Muscle of leg (tissue), 11 donors: ENCODE data around the gene B3GLCT. TPM values are rescaled to one million over a fixed set of nuclear protein-coding genes. Genes with fewer than 3 reads are reported as not detected.

Experiments used
- DNase-seq: peaks from one replicate; pipeline ENCODE4 v3.0.0; 2013
- H3K27ac ChIP-seq: one replicate; pipeline ENCODE4 v1.5.1; 2013; ENCODE audit warnings: mild to moderate bottlenecking, low read length, control low read depth
- H3K27me3 ChIP-seq: one replicate; pipeline ENCODE4 v1.6.1; 2013; ENCODE audit warnings: low read length; ENCODE audit not compliant: control insufficient read depth, insufficient read depth
- H3K36me3 ChIP-seq: one replicate; pipeline ENCODE4 v1.6.1; 2013; ENCODE audit warnings: low read length; ENCODE audit not compliant: control insufficient read depth, insufficient read depth
- H3K4me1 ChIP-seq: one replicate; pipeline ENCODE4 v1.6.1; 2013; ENCODE audit warnings: low read length; ENCODE audit not compliant: control insufficient read depth, insufficient read depth
- H3K4me3 ChIP-seq: one replicate; pipeline ENCODE4 v1.5.1; 2013; ENCODE audit warnings: low read length, control low read depth
- H3K9me3 ChIP-seq: replicated peaks from 2 replicates; pipeline ENCODE4 v1.6.1; 2013; ENCODE audit warnings: low read depth, low read length; ENCODE audit not compliant: control insufficient read depth
- WGBS: methylation state at CpG from one replicate; pipeline ENCODE4 v1.1.5; 2013; ENCODE audit warnings: missing lambda C conversion rate; ENCODE audit not compliant: insufficient coverage; 5-methylcytosine and 5-hydroxymethylcytosine counted together
- polyA plus RNA-seq, 8 donors: library from polyadenylated mRNA; unstranded; fragments of 120-200 nt; gene quantifications; one replicate each; pipeline versions ENCODE4 v1.2.1 to v1.2.3, GENCODE V29; 2013; ENCODE audit warnings: inconsistent platforms in 1 of 8, low replicate concordance in 1 of 8; ENCODE audit not compliant: insufficient read length in 8 of 8, insufficient read depth in 1 of 8
- total RNA-seq: library from RNA; stranded (reverse); fragments of 120-200 nt; gene quantifications from one replicate; pipeline ENCODE4 v1.2.4, GENCODE V29; 2013

B3GLCT gene
- total and polyA plus RNA-seq, 9 donors = 18.3 to 40.2 (median 21.8) TPM

DNA sequence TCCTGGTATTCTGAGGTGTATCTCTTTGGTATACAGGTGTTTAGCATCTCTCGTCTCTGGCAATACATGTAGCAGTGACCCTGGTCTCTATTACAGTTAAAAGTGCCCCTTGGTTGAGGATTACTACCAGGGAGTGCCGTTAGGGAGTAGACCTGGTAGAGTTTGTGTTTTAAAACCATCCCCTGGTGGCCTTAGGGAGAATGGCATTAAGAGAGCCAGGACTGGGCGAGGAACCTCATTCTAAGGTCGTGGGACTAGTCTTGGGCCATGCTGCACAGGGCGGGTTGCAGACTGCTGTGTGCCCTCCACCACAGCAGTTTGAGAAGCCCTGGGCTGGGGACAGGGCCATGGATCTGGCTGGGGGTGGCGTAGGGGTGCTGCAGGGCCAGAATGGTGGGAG is 35.0 kb downstream of the B3GLCT start:
- Histone ChIP-seq H3K9me3 (no peaks in the 10 kb centered on the region), H3K4me3 (no peak overlapping the region), H3K27me3 (no peaks in the 10 kb centered on the region), H3K36me3 (peaks cover 2% of the 10 kb centered on the region), H3K27ac (no peak overlapping the region), H3K4me1 (no peaks in the 10 kb centered on the region)
- no peak for DNase-seq
- 100% methylated on average over 4 of the region's 6 CpGs for WGBS

DNA sequence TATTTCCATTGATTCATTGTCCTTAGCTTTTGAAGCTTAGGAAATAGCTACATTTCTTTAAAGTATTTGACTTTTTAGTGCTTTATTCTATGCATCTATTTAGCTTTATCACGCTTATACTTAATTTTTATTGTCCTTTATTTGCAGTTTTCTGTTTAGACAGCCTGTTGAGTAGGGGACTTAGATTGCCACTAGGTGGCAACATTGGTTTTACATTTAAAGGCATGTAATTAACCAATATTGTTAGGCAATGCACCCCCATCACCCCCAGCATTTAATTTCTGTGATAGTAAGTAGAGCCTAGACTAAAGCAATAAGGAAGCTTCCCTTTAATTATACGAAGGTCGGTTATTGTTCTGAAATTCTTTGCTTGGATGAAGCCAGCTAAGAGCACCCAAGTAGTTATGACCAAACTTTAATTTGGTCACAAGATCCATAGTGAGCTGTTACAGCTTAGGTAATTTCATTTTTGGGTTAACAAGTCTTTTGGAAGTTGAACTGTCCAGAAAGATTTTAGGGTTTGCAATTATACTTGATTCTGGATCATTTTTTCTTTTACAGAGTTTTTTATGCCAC is 36.5 kb downstream of the B3GLCT start:
- H3K36me3 ChIP-seq = peaks cover 3% of the 10 kb centered on the region
- H3K4me3 ChIP-seq = no peak overlapping the region
- no peaks in the 10 kb centered on the region for H3K27me3 ChIP-seq
- H3K27ac ChIP-seq = no peak overlapping the region
- peak; percentile 55 for DNase-seq
- H3K4me1 ChIP-seq = no peaks in the 10 kb centered on the region
- H3K9me3 ChIP-seq = no peaks in the 10 kb centered on the region
- no CpG with 5 or more reads among the region's 3 CpGs for WGBS

DNA sequence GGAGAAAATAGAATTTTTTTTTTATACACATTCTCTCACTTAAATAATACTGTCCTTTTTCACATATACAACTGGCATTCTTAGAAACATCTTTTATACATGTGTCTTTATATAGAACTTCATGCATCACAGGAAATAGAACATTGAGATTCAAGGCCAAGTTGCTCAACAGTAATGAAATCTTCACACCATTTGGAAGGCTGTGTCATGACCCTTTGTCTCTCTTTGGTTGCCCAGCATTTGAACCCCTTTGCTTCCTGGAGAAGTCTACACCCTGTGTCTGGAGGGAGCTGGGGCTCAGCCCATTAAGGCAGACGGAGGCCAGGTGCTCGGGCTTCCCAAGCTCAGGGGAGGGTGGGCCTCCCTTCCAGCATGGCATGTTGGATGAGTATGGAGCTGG is 41.1 kb downstream of the B3GLCT start:
- peaks cover 2% of the 10 kb centered on the region for H3K36me3 ChIP-seq
- no peaks in the 10 kb centered on the region for H3K4me1 ChIP-seq
- H3K9me3 ChIP-seq = no peaks in the 10 kb centered on the region
- no CpG with 5 or more reads among the region's 2 CpGs for WGBS
- H3K27me3 ChIP-seq = no peaks in the 10 kb centered on the region
- no peak for DNase-seq
- H3K27ac ChIP-seq = no peak overlapping the region
- H3K4me3 ChIP-seq = no peak overlapping the region

DNA sequence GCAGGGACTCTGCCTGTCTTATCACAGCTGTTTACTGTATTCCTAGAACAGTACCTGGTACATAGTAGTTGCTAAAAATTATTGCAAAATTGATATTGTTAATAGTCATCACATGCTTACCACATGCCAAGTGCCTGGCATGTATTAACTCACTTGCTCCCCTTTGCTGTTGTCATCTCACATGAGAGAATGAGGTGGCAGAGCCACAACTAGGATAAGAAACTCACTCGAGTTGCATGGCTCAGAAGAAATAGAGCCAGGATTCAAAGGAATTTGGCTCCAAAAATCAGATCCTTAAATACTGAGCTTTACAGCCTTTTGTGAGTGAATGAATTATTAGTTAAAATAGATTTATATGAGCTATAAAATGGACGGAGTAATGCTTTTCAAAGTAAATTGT is 42.6 kb downstream of the B3GLCT start:
- Histone ChIP-seq H3K9me3 (no peaks in the 10 kb centered on the region), H3K4me3 (no peak overlapping the region), H3K4me1 (no peaks in the 10 kb centered on the region), H3K36me3 (peaks cover 2% of the 10 kb centered on the region), H3K27me3 (no peaks in the 10 kb centered on the region), H3K27ac (no peak overlapping the region)
- WGBS = 0% methylated on average over 1 of the region's 2 CpGs
- DNase-seq = peak; percentile 63

DNA sequence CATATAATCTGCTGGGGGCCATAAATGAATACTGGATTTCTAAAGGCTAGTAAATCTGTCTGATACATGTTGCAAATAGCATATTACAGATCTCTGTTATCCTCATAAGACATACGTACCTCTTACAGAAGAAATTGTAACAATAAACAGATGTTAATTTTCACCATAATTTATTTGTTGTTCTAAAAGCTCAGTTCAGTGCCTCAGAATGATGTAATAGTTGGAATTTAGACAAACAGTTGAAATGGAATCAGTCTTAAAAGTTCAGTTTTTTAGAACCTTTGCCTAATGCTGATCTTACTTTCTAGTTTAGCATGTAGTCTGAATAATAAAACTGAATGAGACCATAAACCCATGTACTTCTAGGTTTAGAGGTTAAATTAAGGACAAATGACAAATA is 43.1 kb downstream of the B3GLCT start:
- DNase-seq = peak; percentile 85
- peaks cover 2% of the 10 kb centered on the region for H3K36me3 ChIP-seq
- no CpG with 5 or more reads among the region's 1 CpG for WGBS
- no peak overlapping the region for H3K4me3 ChIP-seq
- H3K4me1 ChIP-seq = no peaks in the 10 kb centered on the region
- no peaks in the 10 kb centered on the region for H3K9me3 ChIP-seq
- no peaks in the 10 kb centered on the region for H3K27me3 ChIP-seq
- H3K27ac ChIP-seq = no peak overlapping the region

DNA sequence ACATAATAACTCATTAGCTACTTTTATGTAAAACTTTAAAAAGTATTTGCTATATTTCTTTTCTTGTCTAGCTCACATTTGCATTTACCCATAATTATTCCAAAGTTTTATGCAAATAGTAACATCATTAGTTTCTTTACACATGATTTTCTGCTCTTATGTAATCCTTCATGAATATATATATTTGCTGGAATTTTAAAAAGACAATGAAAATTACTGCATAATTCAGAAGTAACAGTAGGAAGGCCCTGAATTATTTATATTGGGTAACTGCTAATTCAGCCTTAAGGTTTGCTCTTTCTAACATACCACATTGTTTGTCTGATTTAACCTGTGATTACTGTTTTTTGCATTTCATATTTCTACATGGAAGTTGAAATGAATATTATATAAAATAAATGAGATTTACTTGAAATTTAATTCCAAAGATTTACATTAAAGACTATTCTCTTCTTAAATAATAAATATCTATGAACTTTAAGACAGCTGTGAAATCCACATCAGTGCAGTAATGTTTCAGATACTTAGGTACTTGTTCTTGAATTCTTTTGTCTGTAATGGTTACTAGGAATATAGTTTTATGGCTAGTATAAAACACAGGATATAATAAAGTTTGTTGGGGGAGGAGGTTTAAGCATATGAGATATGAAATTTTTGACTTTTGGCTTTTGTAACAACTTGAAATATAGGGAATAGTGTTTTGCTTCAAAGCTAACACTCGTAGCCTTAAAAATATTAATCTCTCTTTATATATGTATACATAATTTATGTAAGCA is 46.0 kb downstream of the B3GLCT start:
- H3K4me3 ChIP-seq = no peak overlapping the region
- no peaks in the 10 kb centered on the region for H3K27me3 ChIP-seq
- H3K9me3 ChIP-seq = no peaks in the 10 kb centered on the region
- WGBS = no CpG with 5 or more reads among the region's 1 CpG
- DNase-seq = no peak
- peaks cover 6% of the 10 kb centered on the region for H3K36me3 ChIP-seq
- H3K27ac ChIP-seq = no peak overlapping the region
- no peaks in the 10 kb centered on the region for H3K4me1 ChIP-seq

DNA sequence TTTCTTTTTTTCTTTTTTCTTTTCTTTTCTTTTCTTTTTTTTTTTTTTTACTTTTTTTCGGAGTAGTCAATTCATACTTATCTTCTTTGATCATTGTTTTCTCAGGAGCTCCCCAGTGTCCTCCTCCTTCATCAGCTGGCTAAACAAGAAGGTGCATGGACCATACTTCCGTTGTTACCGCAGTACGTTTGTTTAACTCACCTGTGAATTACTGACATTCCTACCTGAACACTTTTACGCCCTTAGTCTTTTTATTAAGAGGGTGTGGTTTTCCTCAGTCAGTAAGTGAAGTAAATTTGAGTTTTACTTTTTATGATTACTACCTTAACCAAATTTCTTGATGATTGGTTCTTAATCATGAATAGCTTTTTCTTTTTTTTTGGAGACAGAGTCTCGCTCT is 47.1 kb downstream of the B3GLCT start:
- Histone ChIP-seq H3K27me3 (no peaks in the 10 kb centered on the region), H3K36me3 (peaks cover 4% of the 10 kb centered on the region), H3K27ac (no peak overlapping the region), H3K9me3 (no peaks in the 10 kb centered on the region), H3K4me1 (no peaks in the 10 kb centered on the region), H3K4me3 (no peak overlapping the region)
- DNase-seq = no peak
- WGBS = no CpG with 5 or more reads among the region's 6 CpGs

DNA sequence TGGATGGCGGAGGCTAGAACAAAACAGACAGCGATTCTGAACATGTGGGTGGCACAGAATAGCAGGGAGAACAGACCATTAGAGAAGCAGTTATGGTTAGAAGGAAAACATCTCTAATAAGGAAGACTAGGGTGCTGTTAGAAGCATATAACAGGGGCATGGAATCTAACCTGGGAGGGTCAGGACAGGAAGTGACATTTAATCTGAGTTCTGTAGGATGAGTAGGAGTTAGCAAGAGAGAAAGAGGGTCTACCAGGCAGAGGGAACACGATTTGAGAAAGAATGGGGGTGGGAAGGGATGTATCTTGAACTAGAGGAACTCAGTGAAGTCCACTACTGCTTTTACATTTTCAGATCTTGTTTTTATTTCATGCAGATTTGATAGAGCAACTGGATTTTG is 48.6 kb downstream of the B3GLCT start:
- 88% methylated on average over 2 of the region's 3 CpGs for WGBS
- H3K27ac ChIP-seq = no peak overlapping the region
- no peaks in the 10 kb centered on the region for H3K27me3 ChIP-seq

DNA sequence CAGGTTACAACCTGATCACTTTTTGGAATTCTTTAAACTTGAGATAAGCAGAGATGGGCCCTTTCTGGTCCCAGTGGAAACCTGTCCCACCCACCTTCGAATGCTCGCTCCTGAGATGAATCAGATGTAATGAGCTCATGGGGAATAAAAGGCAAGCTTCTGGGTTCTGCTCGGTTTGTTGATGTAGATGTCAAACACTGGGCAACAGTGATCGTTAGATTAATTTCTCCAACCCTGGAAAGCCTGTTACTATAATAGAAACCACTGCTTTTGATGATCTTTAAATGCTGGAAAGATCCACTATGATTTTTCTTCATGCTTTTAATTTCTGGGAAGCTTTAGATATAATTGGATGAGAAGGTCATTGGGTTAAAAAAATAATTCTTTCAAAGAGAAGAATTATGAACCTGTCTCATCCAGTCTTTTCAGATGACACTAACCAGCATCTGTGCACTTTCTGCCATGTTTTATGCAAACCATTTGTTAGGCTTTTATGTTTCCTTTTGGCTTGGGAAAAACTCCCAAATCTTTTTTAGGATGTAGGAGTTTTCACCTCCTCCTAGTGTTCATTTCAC is 49.3 kb downstream of the B3GLCT start:
- Histone ChIP-seq H3K27me3 (no peaks in the 10 kb centered on the region), H3K4me3 (no peak overlapping the region), H3K4me1 (no peaks in the 10 kb centered on the region), H3K9me3 (no peaks in the 10 kb centered on the region), H3K27ac (no peak overlapping the region), H3K36me3 (peaks cover 4% of the 10 kb centered on the region)
- DNase-seq = no peak
- WGBS = 67% methylated on average over 2 of the region's 4 CpGs

More for the DNA sequence above, 48.6 kb downstream of the B3GLCT start:
- no peaks in the 10 kb centered on the region for H3K9me3 ChIP-seq
- H3K4me1 ChIP-seq = no peaks in the 10 kb centered on the region
- no peak overlapping the region for H3K4me3 ChIP-seq
- no peak for DNase-seq
- peaks cover 4% of the 10 kb centered on the region for H3K36me3 ChIP-seq

DNA sequence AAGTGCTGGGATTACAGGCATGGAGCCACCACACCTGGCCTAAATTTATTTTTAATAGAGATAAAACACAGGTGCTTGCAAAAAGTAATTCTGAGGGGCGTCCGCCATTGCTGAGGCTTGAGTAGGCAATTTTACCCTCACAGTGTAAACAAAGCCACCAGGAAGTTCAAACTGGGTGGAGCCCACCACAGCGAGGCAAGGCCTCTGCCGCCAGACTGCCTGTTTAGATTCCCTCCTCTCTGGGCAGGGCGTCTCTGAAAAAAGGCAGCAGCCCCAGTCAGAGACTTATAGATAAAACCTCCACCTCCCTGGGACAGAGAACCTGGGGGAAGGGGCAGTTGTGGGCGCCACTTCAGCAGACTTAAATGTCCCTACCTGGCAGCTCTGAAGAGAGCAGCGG is 50.7 kb downstream of the B3GLCT start:
- Histone ChIP-seq H3K27ac (no peak overlapping the region), H3K4me3 (no peak overlapping the region)
- WGBS = 67% methylated on average over 6 of the region's 7 CpGs

More for the DNA sequence above, 50.7 kb downstream of the B3GLCT start:
- no peaks in the 10 kb centered on the region for H3K9me3 ChIP-seq
- H3K4me1 ChIP-seq = no peaks in the 10 kb centered on the region
- no peaks in the 10 kb centered on the region for H3K27me3 ChIP-seq
- no peak for DNase-seq
- peaks cover 4% of the 10 kb centered on the region for H3K36me3 ChIP-seq
